PFSK-1 (cell line): ENCODE results near the gene ACADSB.

Experiments
- POLR2AphosphoS5 ChIP-seq: IDR thresholded peaks from 2 replicates; pipeline ENCODE4 v1.6.1; 2012; ENCODE audit warnings: low read depth, mild to moderate bottlenecking, control low read depth, low read length, moderate library complexity
- REST ChIP-seq, 2 experiments: IDR thresholded peaks; 2 replicates each; pipeline versions ENCODE4 v1.6.1 to v1.8.0; 2011 to 2012; ENCODE audit warnings: low read depth in 2 of 2, low read length in 2 of 2, control low read depth in 1 of 2, inconsistent platforms in 1 of 2, mild to moderate bottlenecking in 1 of 2, moderate library complexity in 1 of 2; ENCODE audit not compliant: insufficient read depth in 1 of 2

GRCh38 chr10:123100030-123100762 lies 91.4 kb downstream of the ACADSB start:
- TF ChIP-seq POLR2AphosphoS5 (no peak), REST (IDR thresholded peaks at IDR 0.05; ENCODE audit: insufficient read depth in 1 of 2, low read depth in 2 of 2, low read length in 2 of 2) (no peak)
